ENCODE measurements around the gene STMN3.

Gene STMN3

GRCh38 chr20:63628246-63628975, 24.8 kb downstream of the STMN3 start (continued):
- peak; percentile 94 for TF ChIP-seq ZNF18 (tag by site-specific recombination; IDR thresholded peaks at IDR 0.05)
- no peak for TF ChIP-seq ZSCAN16 (tag by site-specific recombination; IDR thresholded peaks at IDR 0.05)
- no peak for TF ChIP-seq ZNF19 (tag by site-specific recombination; IDR thresholded peaks at IDR 0.05; ENCODE audit: low read depth)
- peak; percentile 80; the same call in 1 of the 2 replicates for TF ChIP-seq ZNF24 (tag by site-specific recombination; IDR thresholded peaks at IDR 0.05)
- no peak for TF ChIP-seq ZNF624 (tag by site-specific recombination; IDR thresholded peaks at IDR 0.05)
- TF ChIP-seq ZNF629 (tag by site-specific recombination; IDR thresholded peaks at IDR 0.05), result peak; percentile 80
- TF ChIP-seq ZNF707 (tag by site-specific recombination; IDR thresholded peaks at IDR 0.05), result no peak
- no peak for TF ChIP-seq ZNF791 (tag by site-specific recombination; IDR thresholded peaks at IDR 0.05)
- TF ChIP-seq PBX3 (CRISPR knock-in tag; IDR thresholded peaks at IDR 0.05), result no peak
- TF ChIP-seq ZNF423 (tag by site-specific recombination; IDR thresholded peaks at IDR 0.05), result no peak
- no peak for TF ChIP-seq ZNF48 (tag by site-specific recombination; IDR thresholded peaks at IDR 0.05)
- peak; percentile 95 for TF ChIP-seq ZNF639 (tag by site-specific recombination; IDR thresholded peaks at IDR 0.05)
- peak; percentile 76 for TF ChIP-seq OSR2 (tag by site-specific recombination; IDR thresholded peaks at IDR 0.05)
- no peak for TF ChIP-seq PRDM4 (tag by site-specific recombination; IDR thresholded peaks at IDR 0.05)
- no peak for TF ChIP-seq ZNF23 (tag by site-specific recombination; IDR thresholded peaks at IDR 0.05; ENCODE audit: borderline replicate concordance)
- TF ChIP-seq ZNF114 (tag by site-specific recombination; IDR thresholded peaks at IDR 0.05), result no peak
- peak; percentile 69 for TF ChIP-seq SP2 (tag by site-specific recombination; IDR thresholded peaks at IDR 0.05)
- 0 out of 2 replicates have a peak, but pooled peaks have one; percentile 6 for TF ChIP-seq ZNF354C (tag by site-specific recombination; IDR thresholded peaks at IDR 0.05; ENCODE audit: borderline replicate concordance, low read depth)
- no peak for TF ChIP-seq ZNF701 (tag by site-specific recombination; IDR thresholded peaks at IDR 0.05)
- TF ChIP-seq YY1 (tag by site-specific recombination; IDR thresholded peaks at IDR 0.05), result peak; percentile 62
- TF ChIP-seq ZNF341 (tag by site-specific recombination; IDR thresholded peaks at IDR 0.05; ENCODE audit: low read depth), result peak; percentile 32; the same call in 1 of the 2 replicates
- TF ChIP-seq ZNF692 (tag by site-specific recombination; IDR thresholded peaks at IDR 0.05), result peak; percentile 90
- TF ChIP-seq REST (tag by site-specific recombination; IDR thresholded peaks at IDR 0.05), result peak; percentile 61; the same call in 1 of the 2 replicates
- TF ChIP-seq ZNF133 (tag by site-specific recombination; IDR thresholded peaks at IDR 0.05), result no peak
- TF ChIP-seq ZXDB (tag by site-specific recombination; IDR thresholded peaks at IDR 0.05), result peak; percentile 89
- TF ChIP-seq ZNF488 (tag by site-specific recombination; IDR thresholded peaks at IDR 0.05), result no peak
- peak; percentile 75; the same call in 1 of the 2 replicates for TF ChIP-seq ZBTB48 (tag by site-specific recombination; IDR thresholded peaks at IDR 0.05)
- no peak for TF ChIP-seq ZNF530 (tag by site-specific recombination; IDR thresholded peaks at IDR 0.05; ENCODE audit: low read depth)

All from HEK293 (cell line).